ENCODE measurements around the gene EML6.

GRCh38 chr2:55009277-55010060 lies 286.0 kb downstream of the EML6 start:
- TF ChIP-seq NRF1 (IDR thresholded peaks at IDR 0.05; ENCODE audit: low read depth, low read length), result no peak
- TF ChIP-seq CTCF (IDR thresholded peaks at IDR 0.05), result no peak
- TF ChIP-seq CHD2 (IDR thresholded peaks at IDR 0.05; ENCODE audit: low read length, partially characterized antibody), result no peak
- TF ChIP-seq EZH2phosphoT487 (IDR thresholded peaks at IDR 0.05; ENCODE audit: borderline replicate concordance, low read depth), result no peak
- TF ChIP-seq SMC3 (IDR thresholded peaks at IDR 0.05; ENCODE audit: low read depth, low read length), result no peak
- TF ChIP-seq MXI1 (IDR thresholded peaks at IDR 0.05; ENCODE audit: low read depth, low read length), result no peak
- TF ChIP-seq POLR2AphosphoS5 (IDR thresholded peaks at IDR 0.05; ENCODE audit: low read depth, low read length), result no peak
- TF ChIP-seq USF1 (IDR thresholded peaks at IDR 0.05; ENCODE audit: borderline replicate concordance, low read depth), result no peak
- TF ChIP-seq PBX3 (IDR thresholded peaks at IDR 0.05), result no peak
- no peak for TF ChIP-seq YY1 (IDR thresholded peaks at IDR 0.05; ENCODE audit: low read depth)
- no peak for TF ChIP-seq USF2 (IDR thresholded peaks at IDR 0.05; ENCODE audit: borderline replicate concordance, low read depth, low read length)
- no peak for TF ChIP-seq ELF1 (IDR thresholded peaks at IDR 0.05)

Measured in SK-N-SH (cell line).